DOHH2 (cell line): ENCODE results near the gene ZDHHC15.
"Not testable (repeated sequence)": the region's sequence is repeated elsewhere in the genome, so short reads cannot be mapped to it uniquely, and the experiment has no call there.

Experiments used
- H3F3A ChIP-seq: fragments of 200-600 bp; sonication (generic), shearing (Covaris generic); 2 replicates; pipeline ENCODE4 v1.6.0; 2016; ENCODE audit warnings: antibody characterized with exemption, mild to moderate bottlenecking; ENCODE audit not compliant: control insufficient read depth, insufficient read depth
- H3K27ac ChIP-seq: fragments of 200-600 bp; sonication (generic); 2 replicates; pipeline ENCODE4 v1.5.1; 2014; ENCODE audit warnings: low read depth, mild to moderate bottlenecking, low read length, moderate library complexity
- H3K27me3 ChIP-seq: fragments of 200-600 bp; sonication (generic); 2 replicates; pipeline ENCODE4 v1.6.1; 2014; ENCODE audit warnings: mild to moderate bottlenecking, low read length, mixed read lengths; ENCODE audit not compliant: control insufficient read depth
- H3K36me3 ChIP-seq: fragments of 200-600 bp; sonication (generic); 2 replicates; pipeline ENCODE4 v1.6.1; 2014; ENCODE audit warnings: mild to moderate bottlenecking, low read length, moderate library complexity, mixed read lengths; ENCODE audit not compliant: control insufficient read depth
- H3K4me1 ChIP-seq: fragments of 200-600 bp; sonication (generic); 2 replicates; pipeline ENCODE4 v1.6.1; 2014; ENCODE audit warnings: mild to moderate bottlenecking, low read length, mixed read lengths; ENCODE audit not compliant: control insufficient read depth
- H3K4me2 ChIP-seq: fragments of 200-600 bp; sonication (generic); 2 replicates; pipeline ENCODE4 v1.6.0; 2014; ENCODE audit warnings: mild to moderate bottlenecking, low read length, moderate library complexity
- H3K4me3 ChIP-seq: fragments of 200-600 bp; sonication (generic); 2 replicates; pipeline ENCODE4 v1.5.1; 2014; ENCODE audit warnings: mild to moderate bottlenecking, low read length, mixed read lengths
- H3K79me2 ChIP-seq: fragments of 200-600 bp; sonication (generic); 2 replicates; pipeline ENCODE4 v1.6.1; 2014; ENCODE audit warnings: mild to moderate bottlenecking, low read length, mixed read lengths; ENCODE audit not compliant: control insufficient read depth
- H3K9me2 ChIP-seq: fragments of 200-600 bp; sonication (generic); replicated peaks from 2 replicates; pipeline ENCODE4 v1.6.1; 2014; ENCODE audit warnings: mild to moderate bottlenecking, low read length, mixed read lengths; ENCODE audit not compliant: control insufficient read depth
- H3K9me3 ChIP-seq: fragments of 200-600 bp; sonication (generic); 2 replicates; pipeline ENCODE4 v1.6.1; 2014; ENCODE audit warnings: antibody characterized with exemption, low read length, mixed read lengths; ENCODE audit not compliant: control insufficient read depth, insufficient read depth
- H4K20me1 ChIP-seq: fragments of 200-600 bp; sonication (generic); 2 replicates; pipeline ENCODE4 v1.6.0; 2014; ENCODE audit warnings: low read depth, mild to moderate bottlenecking, antibody characterized with exemption, low read length, moderate library complexity; ENCODE audit not compliant: control insufficient read depth, insufficient read depth
- EZH2phosphoT487 ChIP-seq: fragments of 200-600 bp; sonication (generic); IDR thresholded peaks from 2 replicates; pipeline ENCODE4 v1.6.1; 2017; ENCODE audit warnings: borderline replicate concordance, mild to moderate bottlenecking, antibody characterized with exemption, low read length, moderate library complexity, mixed read lengths
- TF ChIP-seq, protein P1 (sequence below): fragments of 200-600 bp; sonication (generic); IDR thresholded peaks from one replicate; pipeline ENCODE4 v1.5.1; 2014; ENCODE audit warnings: antibody characterized with exemption, mild to moderate bottlenecking, low read depth, low read length; ENCODE audit not compliant: poor library complexity, severe bottlenecking

Gene ZDHHC15

GRCh38 chrX:75365243-75365975 lies 157.4 kb downstream of the ZDHHC15 start:
- H3K4me2 ChIP-seq, result no peak overlapping the region
- H3K36me3 ChIP-seq, result no peaks in the 10 kb centered on the region
- H3K9me3 ChIP-seq, result no peaks in the 10 kb centered on the region
- H3K4me3 ChIP-seq, result no peak overlapping the region
- TF ChIP-seq, protein P1, sequence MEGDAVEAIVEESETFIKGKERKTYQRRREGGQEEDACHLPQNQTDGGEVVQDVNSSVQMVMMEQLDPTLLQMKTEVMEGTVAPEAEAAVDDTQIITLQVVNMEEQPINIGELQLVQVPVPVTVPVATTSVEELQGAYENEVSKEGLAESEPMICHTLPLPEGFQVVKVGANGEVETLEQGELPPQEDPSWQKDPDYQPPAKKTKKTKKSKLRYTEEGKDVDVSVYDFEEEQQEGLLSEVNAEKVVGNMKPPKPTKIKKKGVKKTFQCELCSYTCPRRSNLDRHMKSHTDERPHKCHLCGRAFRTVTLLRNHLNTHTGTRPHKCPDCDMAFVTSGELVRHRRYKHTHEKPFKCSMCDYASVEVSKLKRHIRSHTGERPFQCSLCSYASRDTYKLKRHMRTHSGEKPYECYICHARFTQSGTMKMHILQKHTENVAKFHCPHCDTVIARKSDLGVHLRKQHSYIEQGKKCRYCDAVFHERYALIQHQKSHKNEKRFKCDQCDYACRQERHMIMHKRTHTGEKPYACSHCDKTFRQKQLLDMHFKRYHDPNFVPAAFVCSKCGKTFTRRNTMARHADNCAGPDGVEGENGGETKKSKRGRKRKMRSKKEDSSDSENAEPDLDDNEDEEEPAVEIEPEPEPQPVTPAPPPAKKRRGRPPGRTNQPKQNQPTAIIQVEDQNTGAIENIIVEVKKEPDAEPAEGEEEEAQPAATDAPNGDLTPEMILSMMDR, result no peak
- no peaks in the 10 kb centered on the region for H3K27me3 ChIP-seq
- H3K4me1 ChIP-seq, result no peaks in the 10 kb centered on the region
- H3K79me2 ChIP-seq, result no peaks in the 10 kb centered on the region
- no peaks in the 10 kb centered on the region for H3F3A ChIP-seq
- H3K9me2 ChIP-seq, result no peaks in the 10 kb centered on the region
- no peaks in the 10 kb centered on the region for H4K20me1 ChIP-seq
- H3K27ac ChIP-seq, result no peak overlapping the region

DNA sequence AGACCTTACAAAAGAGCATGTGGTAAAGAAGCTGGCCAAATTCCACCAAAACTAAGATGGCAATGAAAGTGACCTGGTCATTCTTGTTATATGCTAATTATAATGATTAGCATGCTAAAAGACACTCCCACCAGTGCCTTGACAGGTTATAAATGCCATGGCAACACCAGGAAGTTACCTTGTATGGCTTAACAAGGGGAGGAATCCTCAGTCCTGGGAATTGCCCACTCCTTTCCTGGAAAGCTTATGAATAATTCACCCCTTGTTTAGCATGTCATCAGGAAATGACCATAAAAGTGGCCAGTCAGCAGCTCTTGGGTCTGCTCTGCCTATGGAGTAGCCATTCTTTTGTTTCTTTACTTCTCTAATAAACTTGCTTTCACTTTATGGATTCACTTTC lies 161.0 kb downstream of the ZDHHC15 start:
- H3K27ac ChIP-seq, result no peak overlapping the region
- H3K4me2 ChIP-seq, result no peak overlapping the region
- no peaks in the 10 kb centered on the region for H3K4me1 ChIP-seq
- no peaks in the 10 kb centered on the region for H3F3A ChIP-seq
- no peaks in the 10 kb centered on the region for H3K9me2 ChIP-seq
- no peaks in the 10 kb centered on the region for H3K79me2 ChIP-seq
- no peaks in the 10 kb centered on the region for H3K27me3 ChIP-seq
- TF ChIP-seq, protein P1, result no peak
- TF ChIP-seq EZH2phosphoT487, result no peak
- H3K36me3 ChIP-seq, result no peaks in the 10 kb centered on the region
- H4K20me1 ChIP-seq, result no peaks in the 10 kb centered on the region
- H3K9me3 ChIP-seq, result no peaks in the 10 kb centered on the region
- H3K4me3 ChIP-seq, result no peak overlapping the region

DNA sequence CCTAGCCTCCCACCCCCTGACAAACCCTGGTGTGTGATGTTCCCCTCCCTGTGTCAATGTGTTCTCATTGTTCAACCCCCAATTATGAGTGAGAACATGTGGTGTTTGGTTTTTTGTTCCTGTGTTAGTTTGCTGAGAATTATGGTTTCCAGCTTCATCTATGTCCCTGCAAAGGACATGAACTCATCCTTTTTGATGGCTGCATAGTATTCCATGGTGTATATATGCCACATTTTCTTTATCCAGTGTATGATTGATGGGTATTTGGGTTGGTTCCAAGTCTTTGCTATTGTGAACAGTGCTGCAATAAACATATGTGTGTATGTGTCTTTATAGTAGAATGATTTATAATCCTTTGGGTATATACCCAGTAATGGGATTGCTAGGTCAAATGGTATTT lies 174.2 kb downstream of the ZDHHC15 start:
- H3K4me3 ChIP-seq, H3K36me3 ChIP-seq, H3K4me2 ChIP-seq, H3K9me2 ChIP-seq, H3F3A ChIP-seq, H4K20me1 ChIP-seq, H3K27ac ChIP-seq, H3K9me3 ChIP-seq, H3K79me2 ChIP-seq, H3K27me3 ChIP-seq, H3K4me1 ChIP-seq: not testable (repeated sequence)

DNA sequence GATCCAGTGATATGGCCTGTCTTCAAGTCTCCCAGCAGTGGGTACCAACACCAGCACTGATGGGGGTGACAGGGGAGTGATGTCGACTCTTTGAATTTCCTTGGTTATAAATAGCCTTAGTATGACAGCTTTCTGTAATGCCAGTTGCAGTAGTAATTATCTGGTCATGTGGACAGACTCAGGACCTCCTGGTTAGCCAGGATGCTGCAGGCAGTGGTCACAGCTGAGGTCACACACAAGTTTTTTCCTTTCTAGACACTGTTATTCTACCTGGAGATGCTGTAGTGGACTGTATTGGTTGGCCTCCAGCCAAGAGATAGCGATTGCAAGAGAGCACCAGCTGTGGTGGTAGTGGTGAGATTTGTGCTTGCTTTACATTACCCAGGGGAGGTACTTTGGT lies 185.3 kb downstream of the ZDHHC15 start:
- TF ChIP-seq, protein P1, result no peak
- no peak for TF ChIP-seq EZH2phosphoT487
- Histone ChIP-seq H3F3A (no peaks in the 10 kb centered on the region), H4K20me1 (no peaks in the 10 kb centered on the region), H3K27me3 (no peaks in the 10 kb centered on the region), H3K9me3 (no peaks in the 10 kb centered on the region), H3K4me3 (no peak overlapping the region), H3K36me3 (no peaks in the 10 kb centered on the region), H3K4me2 (no peak overlapping the region), H3K4me1 (no peaks in the 10 kb centered on the region), H3K9me2 (no peaks in the 10 kb centered on the region), H3K79me2 (no peaks in the 10 kb centered on the region), H3K27ac (no peak overlapping the region)
